WERI-Rb-1 (cell line): Measurements from ENCODE around the gene GRB7.

Source experiments
- DNase-seq: peaks from one replicate; pipeline ENCODE4 v3.0.0-alpha.2; 2020
- H3K27ac ChIP-seq: fragments of 250-450 bp; sonication (Bioruptor Pico); 2 replicates; pipeline ENCODE4 v1.5.1; 2020; ENCODE audit warnings: mild to moderate bottlenecking, moderate library complexity
- H3K27me3 ChIP-seq: fragments of 250-450 bp; sonication (Bioruptor Pico); 2 replicates; pipeline ENCODE4 v1.5.1; 2021; ENCODE audit warnings: mild to moderate bottlenecking, low read depth, moderate library complexity; ENCODE audit not compliant: insufficient read depth, severe bottlenecking
- H3K36me3 ChIP-seq: fragments of 250-450 bp; sonication (Bioruptor Pico); 2 replicates; pipeline ENCODE4 v1.5.1; 2020; ENCODE audit warnings: mild to moderate bottlenecking, moderate library complexity
- H3K4me3 ChIP-seq: 2 replicates; pipeline ENCODE4 v1.5.1; 2011; ENCODE audit warnings: low read depth, mild to moderate bottlenecking, control low read depth, low read length
- H3K9me3 ChIP-seq: fragments of 250-450 bp; sonication (Bioruptor Pico); 2 replicates; pipeline ENCODE4 v1.5.1; 2021; ENCODE audit warnings: mild to moderate bottlenecking, moderate library complexity; ENCODE audit not compliant: severe bottlenecking
- TF ChIP-seq, protein P1 (sequence below): IDR thresholded peaks from 2 replicates; pipeline ENCODE4 v1.5.1; 2011; ENCODE audit warnings: low read depth, mild to moderate bottlenecking, control low read depth, inconsistent platforms, low read length

The GRB7 gene

DNA sequence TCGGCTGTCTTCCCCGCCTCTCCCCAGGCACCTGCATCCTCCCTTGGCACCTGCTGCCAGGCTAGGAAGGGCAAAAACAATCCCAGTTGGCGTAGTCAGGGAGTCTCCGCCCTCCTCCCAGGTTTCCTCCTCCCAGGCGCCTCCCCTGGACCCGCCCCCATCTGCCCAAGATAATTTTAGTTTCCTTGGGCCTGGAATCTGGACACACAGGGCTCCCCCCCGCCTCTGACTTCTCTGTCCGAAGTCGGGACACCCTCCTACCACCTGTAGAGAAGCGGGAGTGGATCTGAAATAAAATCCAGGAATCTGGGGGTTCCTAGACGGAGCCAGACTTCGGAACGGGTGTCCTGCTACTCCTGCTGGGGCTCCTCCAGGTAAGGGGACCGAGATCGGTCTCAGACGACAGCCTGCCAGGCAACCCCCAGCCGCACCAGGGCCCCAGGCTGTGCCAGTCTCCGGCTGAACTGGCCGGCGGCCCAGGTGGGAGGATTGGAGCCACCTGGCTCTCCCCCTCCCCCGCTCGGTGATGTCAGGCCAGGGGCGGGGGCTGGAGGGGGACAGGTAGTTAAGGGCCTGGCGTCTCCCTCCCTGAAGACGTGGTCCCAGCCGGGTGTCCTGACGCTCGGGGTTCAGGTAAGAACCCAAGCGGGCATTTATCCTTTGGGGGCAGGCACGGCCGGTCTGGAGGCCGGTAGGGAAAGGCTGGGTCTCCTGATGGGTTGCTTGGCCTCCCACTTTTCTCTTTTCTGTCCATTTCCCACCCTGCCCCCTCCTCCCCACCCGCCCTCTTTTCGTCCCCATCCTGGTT lies at the start of gene GRB7:
Gene GRB7, plus strand, starts transcription at position 179 of the 808 bp plus-strand sequence. CDS start 4,364 bp downstream, outside the sequence.
- no peak for DNase-seq
- TF ChIP-seq, protein P1, sequence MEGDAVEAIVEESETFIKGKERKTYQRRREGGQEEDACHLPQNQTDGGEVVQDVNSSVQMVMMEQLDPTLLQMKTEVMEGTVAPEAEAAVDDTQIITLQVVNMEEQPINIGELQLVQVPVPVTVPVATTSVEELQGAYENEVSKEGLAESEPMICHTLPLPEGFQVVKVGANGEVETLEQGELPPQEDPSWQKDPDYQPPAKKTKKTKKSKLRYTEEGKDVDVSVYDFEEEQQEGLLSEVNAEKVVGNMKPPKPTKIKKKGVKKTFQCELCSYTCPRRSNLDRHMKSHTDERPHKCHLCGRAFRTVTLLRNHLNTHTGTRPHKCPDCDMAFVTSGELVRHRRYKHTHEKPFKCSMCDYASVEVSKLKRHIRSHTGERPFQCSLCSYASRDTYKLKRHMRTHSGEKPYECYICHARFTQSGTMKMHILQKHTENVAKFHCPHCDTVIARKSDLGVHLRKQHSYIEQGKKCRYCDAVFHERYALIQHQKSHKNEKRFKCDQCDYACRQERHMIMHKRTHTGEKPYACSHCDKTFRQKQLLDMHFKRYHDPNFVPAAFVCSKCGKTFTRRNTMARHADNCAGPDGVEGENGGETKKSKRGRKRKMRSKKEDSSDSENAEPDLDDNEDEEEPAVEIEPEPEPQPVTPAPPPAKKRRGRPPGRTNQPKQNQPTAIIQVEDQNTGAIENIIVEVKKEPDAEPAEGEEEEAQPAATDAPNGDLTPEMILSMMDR, result no peak
- Histone ChIP-seq H3K36me3 (no peaks in the 10 kb centered on the region), H3K9me3 (no peaks in the 10 kb centered on the region), H3K4me3 (no peak within 1 kb of the TSS), H3K27me3 (no peaks in the 10 kb centered on the region), H3K27ac (no peak within 1 kb of the TSS)

DNA sequence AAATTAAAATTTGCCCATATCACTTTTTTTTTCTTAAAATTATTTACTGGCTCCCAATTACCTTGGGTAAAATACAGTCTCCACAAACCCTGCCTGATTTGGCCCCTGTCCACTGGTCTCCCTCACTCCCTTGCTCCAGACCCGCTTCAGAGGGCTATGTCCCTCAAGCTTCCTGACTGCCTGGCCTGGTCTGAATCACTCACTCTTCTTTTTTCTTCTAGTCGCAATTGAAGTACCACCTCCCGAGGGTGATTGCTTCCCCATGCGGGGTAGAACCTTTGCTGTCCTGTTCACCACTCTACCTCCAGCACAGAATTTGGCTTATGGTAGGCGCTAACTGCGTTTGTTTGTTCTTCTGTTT lies 49.3 kb upstream of the GRB7 start:
- DNase-seq, result no peak
- Histone ChIP-seq H3K9me3 (no peaks in the 10 kb centered on the region), H3K36me3 (peaks cover 19% of the 10 kb centered on the region), H3K4me3 (peak overlapping the region; percentile 66), H3K27ac (peak overlapping the region; percentile 99), H3K27me3 (no peaks in the 10 kb centered on the region)
- TF ChIP-seq, protein P1, result no peak

DNA sequence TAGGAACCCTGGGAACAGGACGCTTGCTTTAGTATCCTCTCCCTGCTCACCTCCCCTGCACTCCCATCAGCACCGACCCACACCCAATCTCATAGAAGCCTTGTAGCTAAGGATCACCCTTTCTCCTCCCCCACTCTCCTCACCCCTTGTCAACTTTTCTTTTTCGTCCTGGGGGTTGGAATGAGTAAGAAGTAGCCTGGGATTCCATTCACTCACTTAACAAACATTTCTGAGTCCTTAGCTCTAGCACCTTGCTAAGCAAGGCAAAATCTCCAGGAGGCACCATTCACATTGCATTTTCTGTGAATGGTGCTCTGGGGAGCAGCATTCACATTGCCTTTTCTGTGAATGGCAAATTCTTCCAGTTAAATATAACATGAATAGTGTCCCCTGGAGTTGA lies 48.8 kb upstream of the GRB7 start:
- no peak for DNase-seq
- no peaks in the 10 kb centered on the region for H3K27me3 ChIP-seq
- peaks cover 16% of the 10 kb centered on the region for H3K36me3 ChIP-seq
- TF ChIP-seq, protein P1, result no peak
- peak overlapping the region; percentile 99 for H3K27ac ChIP-seq
- peak overlapping the region; percentile 66 for H3K4me3 ChIP-seq
- H3K9me3 ChIP-seq, result no peaks in the 10 kb centered on the region

- Histone ChIP-seq H3K27me3 (no peaks in the 10 kb centered on the region), H3K9me3 (no peaks in the 10 kb centered on the region), H3K27ac (no peak overlapping the region), H3K36me3 (peaks cover 2% of the 10 kb centered on the region; the same call in 1 of the 2 replicates), H3K4me3 (no peak overlapping the region)
- DNase-seq, result no peak
- TF ChIP-seq, protein P1, result no peak
These were observed 43.1 kb upstream of the GRB7 start for GRCh38 chr17:39694593-39694992.

- TF ChIP-seq, protein P1, result no peak
- no peak for DNase-seq
- Histone ChIP-seq H3K27me3 (no peaks in the 10 kb centered on the region), H3K9me3 (no peaks in the 10 kb centered on the region), H3K27ac (no peak overlapping the region), H3K4me3 (no peak overlapping the region), H3K36me3 (peaks cover 2% of the 10 kb centered on the region; the same call in 1 of the 2 replicates)
These were observed 42.7 kb upstream of the GRB7 start for GRCh38 chr17:39695089-39695474.
